ENCODE data around the gene MMP7.

The MMP7 gene

GRCh38 chr11:102551169-102551781, 20.7 kb upstream of the MMP7 start:
- no peak for TF ChIP-seq CTCF (IDR thresholded peaks at IDR 0.05; ENCODE audit: insufficient read depth, low read length, poor library complexity, severe bottlenecking)
- no peaks in the 10 kb centered on the region for H3K27me3 ChIP-seq (replicated peaks; ENCODE audit: control insufficient read depth, insufficient read depth, low read length)
- H3K36me3 ChIP-seq (ENCODE audit: control insufficient read depth, insufficient read depth, low read length), result no peaks in the 10 kb centered on the region
- no peak for DNase-seq (ENCODE audit: extremely low read depth, insufficient read length)
- H3K4me3 ChIP-seq (replicated peaks; ENCODE audit: low read depth, low read length), result no peak overlapping the region

- TF ChIP-seq CTCF (IDR thresholded peaks at IDR 0.05; ENCODE audit: insufficient read depth, low read length, poor library complexity, severe bottlenecking), result no peak
- H3K4me3 ChIP-seq (replicated peaks; ENCODE audit: low read depth, low read length), result no peak overlapping the region
- peak; percentile 77 for DNase-seq (ENCODE audit: extremely low read depth, insufficient read length)
Measured at GRCh38 chr11:102546923-102547471, 16.4 kb upstream of the MMP7 start.

GRCh38 chr11:102546427-102546826, 15.9 kb upstream of the MMP7 start:
- peak; percentile 55 for DNase-seq (ENCODE audit: extremely low read depth, insufficient read length)
- TF ChIP-seq CTCF (IDR thresholded peaks at IDR 0.05; ENCODE audit: insufficient read depth, low read length, poor library complexity, severe bottlenecking), result no peak
- H3K4me3 ChIP-seq (replicated peaks; ENCODE audit: low read depth, low read length), result no peak overlapping the region
- H3K27me3 ChIP-seq (replicated peaks; ENCODE audit: control insufficient read depth, insufficient read depth, low read length), result no peaks in the 10 kb centered on the region
- no peaks in the 10 kb centered on the region for H3K36me3 ChIP-seq (ENCODE audit: control insufficient read depth, insufficient read depth, low read length)

More at GRCh38 chr11:102546923-102547471, 16.4 kb upstream of the MMP7 start:
- Histone ChIP-seq H3K36me3 (ENCODE audit: control insufficient read depth, insufficient read depth, low read length) (no peaks in the 10 kb centered on the region), H3K27me3 (replicated peaks; ENCODE audit: control insufficient read depth, insufficient read depth, low read length) (no peaks in the 10 kb centered on the region)

GRCh38 chr11:102545701-102546100, 15.2 kb upstream of the MMP7 start:
- TF ChIP-seq CTCF (IDR thresholded peaks at IDR 0.05; ENCODE audit: insufficient read depth, low read length, poor library complexity, severe bottlenecking), result no peak
- H3K36me3 ChIP-seq (ENCODE audit: control insufficient read depth, insufficient read depth, low read length), result no peaks in the 10 kb centered on the region
- DNase-seq (ENCODE audit: extremely low read depth, insufficient read length), result no peak
- H3K4me3 ChIP-seq (replicated peaks; ENCODE audit: low read depth, low read length), result no peak overlapping the region
- H3K27me3 ChIP-seq (replicated peaks; ENCODE audit: control insufficient read depth, insufficient read depth, low read length), result no peaks in the 10 kb centered on the region

- Histone ChIP-seq H3K36me3 (ENCODE audit: control insufficient read depth, insufficient read depth, low read length) (no peaks in the 10 kb centered on the region), H3K27me3 (replicated peaks; ENCODE audit: control insufficient read depth, insufficient read depth, low read length) (no peaks in the 10 kb centered on the region), H3K4me3 (replicated peaks; ENCODE audit: low read depth, low read length) (no peak overlapping the region)
- DNase-seq (ENCODE audit: extremely low read depth, insufficient read length), result no peak
- no peak for TF ChIP-seq CTCF (IDR thresholded peaks at IDR 0.05; ENCODE audit: insufficient read depth, low read length, poor library complexity, severe bottlenecking)
Measured at GRCh38 chr11:102544594-102544993, 14.0 kb upstream of the MMP7 start.

Data from GM06990 (cell line).